Measurements from ENCODE around the gene NEK8.
A peak's percentile ranks its signal among the peaks of the same experiment; 100 is the strongest.
"Not testable (repeated sequence)": the region's sequence is repeated elsewhere in the genome, so short reads cannot be mapped to it uniquely, and the experiment has no call there.

Gene NEK8

GRCh38 chr17:28710861-28711722, 17.5 kb upstream of the NEK8 start:
- DNase-seq = peak; percentile 90

- DNase-seq = no peak
Measured at GRCh38 chr17:28711723-28712031, 16.9 kb upstream of the NEK8 start, which contains the start of gene PROCA1. Gene PROCA1 (minus strand): TSS chr17:28711888. CDS start chr17:28711660, 228 bp downstream.

GRCh38 chr17:28712032-28712704, 16.4 kb upstream of the NEK8 start:
- peak; percentile 6 for DNase-seq

- no peak for DNase-seq
Measured at GRCh38 chr17:28712705-28713415, 15.7 kb upstream of the NEK8 start.

GRCh38 chr17:28714281-28714680, 14.3 kb upstream of the NEK8 start:
- DNase-seq = no peak

- no peak for DNase-seq
Measured at GRCh38 chr17:28715217-28715616, 13.4 kb upstream of the NEK8 start.

- DNase-seq = no peak
Measured at GRCh38 chr17:28716740-28717577, 11.6 kb upstream of the NEK8 start.

- peak; percentile 26 for DNase-seq
Measured at GRCh38 chr17:28717578-28718332, 10.8 kb upstream of the NEK8 start, which contains the start of gene RAB34. Gene RAB34 (minus strand): TSS chr17:28717868. CDS start chr17:28717266, 602 bp downstream.

- no peak for DNase-seq
Measured at GRCh38 chr17:28718333-28719020, 10.1 kb upstream of the NEK8 start.

GRCh38 chr17:28719021-28719433, 9.6 kb upstream of the NEK8 start:
- DNase-seq = no peak

GRCh38 chr17:28720247-28720996, 8.2 kb upstream of the NEK8 start:
- DNase-seq = no peak

GRCh38 chr17:28720997-28721329, 7.6 kb upstream of the NEK8 start:
- not testable (repeated sequence) for DNase-seq

- no peak for DNase-seq
Measured at GRCh38 chr17:28722417-28723158, 6.0 kb upstream of the NEK8 start.

GRCh38 chr17:28723159-28723835, 5.3 kb upstream of the NEK8 start:
- DNase-seq = no peak

- DNase-seq = not testable (repeated sequence)
Measured at GRCh38 chr17:28723836-28724499, 4.6 kb upstream of the NEK8 start.

- no peak for DNase-seq
Measured at GRCh38 chr17:28724500-28725165, 4.0 kb upstream of the NEK8 start.

GRCh38 chr17:28725166-28725659, 3.4 kb upstream of the NEK8 start:
- DNase-seq = no peak
